ENCODE measurements around the gene RIPK4. TPM values are rescaled to one million over a fixed set of nuclear protein-coding genes. Genes with fewer than 3 reads are reported as not detected.

Gene RIPK4
- total and polyA plus RNA-seq, 2 of the 13 experiments (the other 11 are each of a cell fraction or from before 2014, with no cell fraction given), result 3.1 to 4.9 TPM

DNA sequence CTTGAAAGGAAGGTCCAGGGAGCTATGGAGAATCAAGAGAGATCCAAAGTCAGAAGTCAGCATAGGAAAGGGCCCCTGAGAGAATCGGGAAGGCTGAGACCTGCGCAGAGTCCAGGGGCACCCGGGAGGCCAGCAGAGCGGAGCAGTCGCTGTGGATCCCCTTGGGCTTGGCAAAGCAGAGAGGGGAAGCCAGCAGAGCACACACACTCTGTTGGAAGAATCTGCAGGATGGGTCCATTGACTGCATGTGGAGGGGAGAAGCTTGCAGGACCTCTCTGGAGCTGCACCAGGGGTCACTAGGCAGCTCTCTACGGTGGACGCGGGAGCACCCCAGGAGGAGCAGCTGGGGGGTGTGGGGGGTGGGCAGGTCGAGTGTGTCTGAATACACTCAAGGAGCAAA lies 6.4 kb downstream of the RIPK4 start:
- FAIRE-seq (no peak), ATAC-seq (no peak), DNase-seq (ENCODE audit: low spot score) (no peak)
- peaks cover 77% of the 10 kb centered on the region for H3K79me2 ChIP-seq (ENCODE audit: insufficient read depth, low read length)
- CTCF ChIA-PET (ENCODE audit: low intra/inter-chr PET ratio, low total read pairs), result no interaction called here
- H3K36me3 ChIP-seq (replicated peaks in 1 of 2; ENCODE audit: control insufficient read depth in 1 of 2, insufficient read depth in 2 of 2, low read length in 2 of 2), result peaks cover 9 to 16% of the 10 kb centered on the region in 2 experiments; a peak in 4 of 5 replicates
- no peak overlapping the region for H2AFZ ChIP-seq (ENCODE audit: low read length)
- no peak for TF ChIP-seq ZNF772 (CRISPR knock-in tag; IDR thresholded peaks at IDR 0.05)
- TF ChIP-seq, protein P1, sequence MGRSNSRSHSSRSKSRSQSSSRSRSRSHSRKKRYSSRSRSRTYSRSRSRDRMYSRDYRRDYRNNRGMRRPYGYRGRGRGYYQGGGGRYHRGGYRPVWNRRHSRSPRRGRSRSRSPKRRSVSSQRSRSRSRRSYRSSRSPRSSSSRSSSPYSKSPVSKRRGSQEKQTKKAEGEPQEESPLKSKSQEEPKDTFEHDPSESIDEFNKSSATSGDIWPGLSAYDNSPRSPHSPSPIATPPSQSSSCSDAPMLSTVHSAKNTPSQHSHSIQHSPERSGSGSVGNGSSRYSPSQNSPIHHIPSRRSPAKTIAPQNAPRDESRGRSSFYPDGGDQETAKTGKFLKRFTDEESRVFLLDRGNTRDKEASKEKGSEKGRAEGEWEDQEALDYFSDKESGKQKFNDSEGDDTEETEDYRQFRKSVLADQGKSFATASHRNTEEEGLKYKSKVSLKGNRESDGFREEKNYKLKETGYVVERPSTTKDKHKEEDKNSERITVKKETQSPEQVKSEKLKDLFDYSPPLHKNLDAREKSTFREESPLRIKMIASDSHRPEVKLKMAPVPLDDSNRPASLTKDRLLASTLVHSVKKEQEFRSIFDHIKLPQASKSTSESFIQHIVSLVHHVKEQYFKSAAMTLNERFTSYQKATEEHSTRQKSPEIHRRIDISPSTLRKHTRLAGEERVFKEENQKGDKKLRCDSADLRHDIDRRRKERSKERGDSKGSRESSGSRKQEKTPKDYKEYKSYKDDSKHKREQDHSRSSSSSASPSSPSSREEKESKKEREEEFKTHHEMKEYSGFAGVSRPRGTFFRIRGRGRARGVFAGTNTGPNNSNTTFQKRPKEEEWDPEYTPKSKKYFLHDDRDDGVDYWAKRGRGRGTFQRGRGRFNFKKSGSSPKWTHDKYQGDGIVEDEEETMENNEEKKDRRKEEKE (IDR thresholded peaks at IDR 0.05), result no peak
- no peak for TF ChIP-seq SMARCE1 (IDR thresholded peaks at IDR 0.05; ENCODE audit: borderline replicate concordance)
- no peak for TF ChIP-seq ZNF652 (CRISPR knock-in tag; IDR thresholded peaks at IDR 0.05; ENCODE audit: borderline replicate concordance, low read depth)
- no peak for TF ChIP-seq CAMTA2 (CRISPR knock-in tag; IDR thresholded peaks at IDR 0.05; ENCODE audit: borderline replicate concordance)
- TF ChIP-seq, protein P2, sequence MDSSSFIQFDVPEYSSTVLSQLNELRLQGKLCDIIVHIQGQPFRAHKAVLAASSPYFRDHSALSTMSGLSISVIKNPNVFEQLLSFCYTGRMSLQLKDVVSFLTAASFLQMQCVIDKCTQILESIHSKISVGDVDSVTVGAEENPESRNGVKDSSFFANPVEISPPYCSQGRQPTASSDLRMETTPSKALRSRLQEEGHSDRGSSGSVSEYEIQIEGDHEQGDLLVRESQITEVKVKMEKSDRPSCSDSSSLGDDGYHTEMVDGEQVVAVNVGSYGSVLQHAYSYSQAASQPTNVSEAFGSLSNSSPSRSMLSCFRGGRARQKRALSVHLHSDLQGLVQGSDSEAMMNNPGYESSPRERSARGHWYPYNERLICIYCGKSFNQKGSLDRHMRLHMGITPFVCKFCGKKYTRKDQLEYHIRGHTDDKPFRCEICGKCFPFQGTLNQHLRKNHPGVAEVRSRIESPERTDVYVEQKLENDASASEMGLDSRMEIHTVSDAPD (CRISPR knock-in tag; IDR thresholded peaks at IDR 0.05), result no peak
- no peak overlapping the region for H3K4me2 ChIP-seq (ENCODE audit: low read depth, low read length)
- WGBS (ENCODE audit: low lambda C conversion rate), result 94% methylated on average over 9 of the region's 9 CpGs
- H4K20me1 ChIP-seq (ENCODE audit: insufficient read depth, low read length), result peaks cover 87% of the 10 kb centered on the region
- H3K4me1 ChIP-seq (ENCODE audit: insufficient read depth, low read length), result peaks cover 72% of the 10 kb centered on the region
- intact Hi-C loops (cut with micrococcal nuclease; ENCODE audit: unreplicated experiment) (no loop called here), in situ Hi-C loops (cut with HindIII; ENCODE audit: extremely low pct_ligation_motif_present, low pct_unique_long_range_greater_than_20kb) (no loop called here)
- H3K9ac ChIP-seq (ENCODE audit: insufficient read depth, low read depth, low read length), result no peak overlapping the region
- H3K9me3 ChIP-seq (ENCODE audit: low read length), result no peaks in the 10 kb centered on the region
- no peak overlapping the region for H3K27ac ChIP-seq (ENCODE audit: extremely low read length, insufficient read depth, low read length)
- no peak overlapping the region for H3K4me3 ChIP-seq (replicated peaks in 1 of 3; ENCODE audit: insufficient read depth in 1 of 3, low read depth in 2 of 3, low read length in 3 of 3)
- BruUV-seq (replicated peaks), result no TSS peak
- no peaks in the 10 kb centered on the region for H3K27me3 ChIP-seq (ENCODE audit: control insufficient read depth in 1 of 2, insufficient read depth in 2 of 2, low read length in 2 of 2)
- POLR2A ChIA-PET, result interaction anchor here (2.6 kb wide), 1 partner anchor 45 kb away, joined by 14 read pairs; no protein-coding TSS in a partner anchor
